DMS79 treated with DMSO at 0.1 percent for 48 hours (cell line): ENCODE measurements around the gene ASB5.
A peak's percentile ranks its signal among the peaks of the same experiment; 100 is the strongest.
"Not testable (repeated sequence)": the region's sequence is repeated elsewhere in the genome, so short reads cannot be mapped to it uniquely, and the experiment has no call there.

Experiments used
- DNase-seq: peaks from one replicate; lab custom pipeline; 2025; lab: John Stamatoyannopoulos, UW

ASB5 gene

DNA sequence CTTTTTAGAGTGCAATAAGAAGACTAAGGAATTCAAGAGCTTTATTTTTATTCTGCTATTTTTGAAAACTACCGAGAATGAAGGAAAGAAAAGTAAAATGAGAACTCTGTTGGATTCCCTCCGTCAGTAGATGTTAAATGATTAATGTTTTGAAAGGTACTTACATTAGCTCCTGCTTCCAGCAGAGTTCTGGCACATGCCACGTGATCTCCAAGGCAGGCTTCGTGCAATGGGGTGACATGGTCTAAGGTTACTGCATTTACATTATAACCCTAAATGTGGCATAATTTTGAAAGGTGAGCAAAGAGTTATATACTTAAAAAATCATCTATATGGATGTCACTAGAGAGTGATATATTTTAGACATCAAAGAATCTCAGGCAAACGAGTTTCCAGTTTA is 46.9 kb downstream of the ASB5 start:
- no peak for DNase-seq

DNA sequence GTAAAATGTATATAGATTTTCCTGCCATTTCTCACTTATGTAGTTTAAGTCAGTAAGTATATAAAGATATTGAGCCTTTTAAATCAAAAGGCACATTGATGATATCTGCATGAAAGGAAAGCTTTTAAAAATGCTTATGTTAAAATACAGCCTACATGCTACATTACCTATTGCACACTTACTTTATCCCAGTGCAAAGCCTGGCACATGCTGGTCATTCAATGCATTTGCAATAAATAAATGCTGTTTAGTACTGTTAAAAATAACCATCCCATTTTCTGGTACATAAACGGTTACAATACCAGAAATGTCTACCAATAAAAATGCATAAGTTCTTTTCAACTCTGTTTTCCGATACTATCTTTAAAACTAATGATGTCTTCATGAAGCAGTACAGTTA is 51.5 kb downstream of the ASB5 start:
- no peak for DNase-seq

DNA sequence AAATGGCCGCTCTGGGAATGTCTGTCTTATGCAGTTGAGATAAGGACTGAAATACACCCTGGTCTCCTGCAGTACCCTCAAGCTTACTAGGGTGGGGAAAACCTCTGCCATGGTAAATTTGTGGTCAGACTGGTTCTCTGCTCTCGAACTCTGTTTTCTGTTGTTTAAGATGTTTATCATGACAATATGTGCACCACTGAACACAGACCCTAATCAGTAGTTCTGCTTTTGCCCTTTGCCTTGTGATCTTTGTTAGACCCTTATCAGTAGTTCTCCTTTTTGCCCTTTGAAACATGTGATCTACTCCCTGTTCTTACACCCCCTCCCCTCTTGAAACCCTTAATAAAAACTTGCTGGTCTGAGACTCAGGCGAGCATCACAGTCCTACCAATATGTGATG is 56.7 kb downstream of the ASB5 start:
- DNase-seq, result not testable (repeated sequence)

DNA sequence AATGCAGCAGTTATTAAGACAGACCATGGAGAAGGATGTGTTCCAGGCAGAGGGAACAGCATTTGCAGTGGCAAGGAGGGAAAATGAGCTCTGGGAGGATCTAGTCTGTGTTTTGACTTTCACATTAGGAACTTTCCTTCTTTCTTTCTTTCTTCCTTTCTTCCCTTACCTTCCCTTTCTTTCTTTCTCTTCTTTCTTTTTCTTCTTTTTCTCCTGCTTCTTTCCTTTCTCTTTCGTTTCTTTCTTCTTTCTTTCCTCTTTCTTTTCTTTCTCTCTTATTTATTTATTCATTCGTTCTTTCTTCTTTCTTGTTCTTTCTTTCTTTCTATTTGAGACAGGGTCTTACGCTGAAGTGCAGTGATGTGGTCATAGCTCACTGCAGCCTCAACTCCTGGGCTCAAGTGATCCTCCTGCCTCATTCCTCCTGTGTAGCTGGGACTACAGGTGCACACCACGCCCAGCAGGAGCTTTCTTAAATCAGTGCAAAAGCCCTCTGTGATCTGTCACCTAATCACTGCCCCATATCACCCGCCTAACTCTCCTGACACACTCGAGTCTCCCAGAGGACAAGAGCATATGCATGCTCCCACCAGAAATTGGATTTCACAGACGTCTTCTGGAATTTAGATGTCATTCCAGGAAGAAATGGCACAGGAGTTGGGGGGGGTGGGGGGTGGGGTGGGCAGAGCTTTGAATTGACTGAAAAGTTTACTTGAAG is 58.3 kb downstream of the ASB5 start:
- no peak for DNase-seq

DNA sequence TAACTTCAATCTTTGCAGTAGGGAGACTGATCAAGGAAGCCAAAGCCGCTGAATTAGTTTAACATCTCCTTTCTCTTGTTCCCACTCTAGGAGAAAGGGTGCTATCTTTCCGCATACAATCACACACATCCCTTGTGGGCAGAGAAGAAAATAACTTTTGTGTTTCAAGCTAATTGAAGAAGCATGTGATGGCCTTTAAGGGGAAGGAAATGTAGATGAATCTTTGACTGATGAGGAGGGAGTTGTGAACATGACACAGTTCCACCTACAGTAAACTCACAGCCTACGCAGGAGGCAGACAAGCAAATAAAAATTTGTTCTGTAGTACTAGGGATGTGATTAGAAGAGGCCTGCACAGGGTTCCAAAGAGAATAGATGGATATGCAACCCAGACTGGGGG is 58.9 kb downstream of the ASB5 start:
- DNase-seq, result no peak

DNA sequence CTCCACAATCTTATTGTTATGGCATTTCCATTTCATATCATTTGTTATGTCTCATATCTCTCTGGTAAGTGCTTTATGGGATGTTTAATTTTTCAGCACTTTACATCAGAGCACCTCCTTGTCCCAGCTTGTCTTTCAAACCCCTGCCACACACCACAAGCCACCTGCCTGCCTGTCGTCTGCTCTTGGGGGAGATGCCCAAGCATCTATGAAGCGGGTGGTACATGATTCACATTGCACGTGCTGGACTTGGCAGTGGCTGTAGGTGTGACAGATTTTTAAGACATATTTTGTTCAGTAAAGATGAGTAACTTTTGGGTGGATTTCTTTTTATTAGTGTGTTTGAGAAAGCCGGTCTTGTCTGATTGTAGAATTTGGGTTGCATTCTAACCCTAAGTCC is 59.5 kb downstream of the ASB5 start:
- no peak for DNase-seq

DNA sequence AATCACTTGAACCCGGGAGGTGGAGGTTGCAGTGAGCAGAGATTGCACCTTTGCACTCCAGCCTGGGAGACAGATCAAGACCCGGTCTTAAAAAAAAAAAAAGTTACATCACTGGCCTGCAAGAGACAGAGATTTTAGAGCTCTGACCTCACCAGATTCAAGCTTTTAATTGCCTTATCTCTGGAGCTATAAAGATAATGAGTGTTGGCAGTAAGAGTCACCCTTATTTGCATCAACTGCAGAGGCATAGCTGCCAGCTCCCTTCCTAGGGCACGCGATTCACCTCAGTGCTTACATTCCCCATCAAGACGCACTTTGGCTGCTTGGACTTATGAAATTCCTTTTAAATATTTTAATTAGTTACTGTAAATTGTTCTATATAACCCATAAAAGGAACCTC is 61.2 kb downstream of the ASB5 start:
- no peak for DNase-seq

DNA sequence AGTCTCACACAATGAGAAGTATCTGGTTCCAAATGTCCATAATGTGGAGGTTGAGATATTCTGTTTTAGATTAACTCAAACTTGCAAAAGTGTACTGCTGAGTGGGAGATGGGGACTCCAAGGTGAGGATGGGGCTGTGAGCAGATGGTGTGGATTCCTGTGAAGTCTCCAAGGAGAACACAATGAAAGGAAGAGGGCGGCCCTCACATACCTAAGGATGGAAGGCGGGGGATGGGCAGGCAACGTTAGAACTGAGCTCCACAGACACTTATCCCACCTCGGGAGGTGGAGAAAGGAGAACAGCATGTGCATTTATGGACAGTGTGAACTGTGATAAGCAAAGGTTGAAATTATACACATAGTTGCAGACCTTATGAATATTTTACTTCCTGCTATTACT is 63.7 kb downstream of the ASB5 start:
- DNase-seq, result no peak

DNA sequence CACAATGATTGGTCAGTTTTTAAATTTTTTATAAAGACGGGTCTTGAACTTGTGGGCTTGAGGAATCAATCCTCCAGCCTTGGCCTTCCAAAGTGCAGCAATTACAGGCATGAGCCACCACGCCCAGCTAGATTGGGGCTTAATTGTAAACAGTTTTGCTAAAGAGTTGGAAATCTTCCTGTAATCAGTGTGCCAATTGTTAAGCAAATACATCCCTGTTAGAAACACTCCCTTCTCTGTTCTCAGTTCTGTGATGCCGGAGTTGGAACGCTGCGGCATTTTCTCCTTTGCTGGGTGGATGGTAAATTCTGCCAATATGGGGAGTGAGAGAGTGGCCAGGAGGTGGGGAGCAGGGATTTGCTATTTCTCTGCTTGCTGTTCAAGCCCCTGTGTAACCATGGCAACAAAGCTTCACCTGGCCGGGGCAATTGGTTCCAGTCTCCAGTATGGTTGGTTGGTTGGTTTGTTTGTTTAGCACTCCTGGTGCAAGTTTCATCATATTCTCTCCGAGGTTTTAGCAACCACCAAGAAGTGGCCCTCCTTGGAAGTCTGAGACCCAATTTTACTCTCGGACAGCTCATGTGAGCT is 70.6 kb downstream of the ASB5 start:
- DNase-seq, result peak; percentile 46

DNA sequence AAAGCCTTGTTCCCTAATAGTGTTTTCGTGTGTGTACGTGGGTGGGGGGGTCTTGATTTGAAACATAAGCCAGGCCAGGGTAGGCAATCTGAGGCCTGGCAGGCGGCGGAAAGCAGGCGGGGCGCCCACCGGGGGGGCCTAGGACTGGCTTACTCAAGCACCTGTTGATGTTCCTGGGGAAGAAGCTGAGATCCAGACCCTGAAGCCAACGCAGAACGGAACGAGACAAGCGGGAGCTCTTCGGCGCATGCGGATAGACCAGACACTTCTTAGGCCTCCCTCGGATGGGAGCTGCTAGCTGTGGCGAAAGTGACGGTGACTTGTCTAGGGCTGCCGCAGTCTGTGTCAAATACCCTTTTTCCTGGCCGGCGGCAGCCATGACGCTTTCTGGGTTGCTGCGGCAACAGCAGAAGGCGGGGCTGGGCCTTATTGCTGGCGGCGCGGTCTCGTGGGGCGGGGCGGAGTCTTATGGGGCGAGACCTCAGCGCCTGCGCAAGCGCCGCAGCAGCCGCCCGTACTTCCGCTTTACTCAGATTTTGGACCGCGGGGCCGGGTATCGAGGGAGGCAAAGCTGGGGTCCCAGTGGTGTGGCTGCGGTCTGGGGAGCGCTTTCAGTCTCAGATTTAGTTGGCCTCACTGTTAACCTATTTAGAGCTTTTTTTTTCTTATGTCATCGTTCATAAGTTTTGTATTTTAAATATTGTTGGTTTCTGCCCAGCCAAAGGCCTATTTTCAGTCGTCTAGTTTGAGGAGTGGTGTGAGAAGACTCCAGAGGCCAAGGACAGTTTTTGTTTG is 73.6 kb downstream of the ASB5 start, which contains the start of gene SPATA4:
Gene SPATA4, minus strand, starts transcription at position 402 of the 795 bp plus-strand sequence. Its CDS starts 23 bp downstream, at position 379.
- peak; percentile 65 for DNase-seq

DNA sequence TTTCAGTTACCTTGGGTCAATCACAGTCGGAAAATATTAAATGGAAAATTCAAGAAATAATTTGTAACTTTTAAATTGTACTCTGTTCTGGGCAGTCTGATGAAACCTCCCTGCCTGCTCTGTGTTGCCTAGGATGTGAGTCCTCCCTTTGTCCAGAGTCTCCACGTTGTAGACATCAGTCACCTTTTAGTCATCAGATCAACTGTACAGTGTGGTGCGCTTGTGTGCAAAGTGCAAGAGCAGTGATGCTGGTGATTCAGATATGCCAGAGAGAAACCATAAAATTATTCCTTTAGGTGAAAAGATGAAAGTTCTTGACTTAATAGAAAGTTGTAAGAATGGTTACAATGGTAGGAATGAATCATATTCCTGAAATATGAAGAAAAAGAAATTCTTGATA is 75.1 kb downstream of the ASB5 start:
- DNase-seq, result no peak

DNA sequence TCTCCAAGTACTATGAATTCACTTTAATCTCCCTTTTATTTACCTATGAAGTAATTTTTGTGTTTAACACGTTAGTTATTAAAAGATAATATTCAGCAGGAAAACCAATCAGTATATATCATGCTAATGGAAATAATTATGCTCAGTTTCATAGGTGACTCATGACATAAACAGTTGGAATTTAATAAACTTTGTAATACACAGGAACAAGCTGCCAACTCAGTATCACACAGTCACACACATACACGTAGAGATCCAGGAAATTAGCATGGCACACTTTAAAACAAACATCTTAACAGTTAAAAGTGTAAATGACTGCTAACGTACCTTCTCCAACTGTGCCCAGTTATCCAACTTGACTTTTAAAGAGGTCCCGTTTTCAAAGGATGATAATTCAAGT is 75.9 kb downstream of the ASB5 start:
- DNase-seq, result no peak

DNA sequence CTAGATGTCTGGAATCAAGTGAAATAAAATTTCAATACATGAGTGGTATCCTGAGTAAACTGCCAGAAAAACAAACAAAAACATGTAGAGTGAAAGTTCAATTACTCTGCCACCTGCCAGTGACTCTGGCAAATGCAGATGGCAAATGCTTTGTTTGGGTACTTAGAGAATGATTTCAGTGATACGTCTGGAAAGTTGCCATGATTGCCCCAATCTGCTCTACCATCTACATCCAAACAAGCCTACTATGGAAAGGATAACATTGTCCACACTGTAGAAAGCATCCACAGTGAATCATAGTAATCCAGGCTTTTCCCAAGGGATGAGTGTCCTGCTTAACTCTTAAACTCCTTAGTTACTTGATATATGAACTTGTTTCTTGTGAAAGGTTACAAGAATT is 77.0 kb downstream of the ASB5 start:
- peak; percentile 19 for DNase-seq

DNA sequence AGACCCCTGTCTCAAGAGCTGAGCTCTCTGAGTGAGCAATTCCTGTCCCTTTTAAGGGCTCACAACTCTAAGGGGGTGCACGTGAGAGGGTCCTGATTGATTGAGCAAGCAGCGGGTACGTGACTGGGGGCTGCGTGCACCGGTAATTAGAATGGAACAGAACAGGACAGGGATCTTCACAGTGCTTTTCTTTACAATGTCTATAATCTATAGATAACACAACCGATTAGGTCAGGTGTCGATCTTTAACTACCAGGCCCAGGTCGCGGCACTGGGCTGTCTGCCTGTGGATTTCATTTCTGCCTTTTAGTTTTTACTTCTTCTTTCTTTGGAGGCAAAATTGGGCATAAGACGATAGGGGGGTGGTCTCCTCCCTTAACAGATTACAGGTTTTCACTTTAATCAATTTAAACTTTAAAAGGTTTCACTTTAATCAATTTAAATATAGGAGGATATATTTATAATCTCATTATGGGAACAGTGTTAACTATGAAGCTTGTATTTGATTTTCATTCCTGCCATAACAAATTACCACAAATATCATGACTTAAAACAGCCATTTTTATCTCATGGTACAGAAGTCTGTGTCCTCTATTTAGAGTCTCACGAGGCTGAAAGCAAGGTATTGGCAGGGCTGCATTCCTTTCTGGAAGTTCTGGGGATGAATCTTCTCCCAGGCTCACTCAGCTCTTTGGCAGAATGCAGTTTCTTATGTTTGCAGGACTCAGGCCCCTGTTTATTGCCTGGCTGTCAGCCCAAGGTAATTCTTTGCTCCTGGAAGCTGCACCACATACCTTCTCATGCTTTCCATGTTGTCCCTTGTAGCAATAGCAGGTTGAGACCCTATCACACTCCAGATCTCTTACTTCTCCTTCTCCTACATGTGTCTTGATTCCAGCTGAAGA is 78.9 kb downstream of the ASB5 start:
- no peak for DNase-seq

DNA sequence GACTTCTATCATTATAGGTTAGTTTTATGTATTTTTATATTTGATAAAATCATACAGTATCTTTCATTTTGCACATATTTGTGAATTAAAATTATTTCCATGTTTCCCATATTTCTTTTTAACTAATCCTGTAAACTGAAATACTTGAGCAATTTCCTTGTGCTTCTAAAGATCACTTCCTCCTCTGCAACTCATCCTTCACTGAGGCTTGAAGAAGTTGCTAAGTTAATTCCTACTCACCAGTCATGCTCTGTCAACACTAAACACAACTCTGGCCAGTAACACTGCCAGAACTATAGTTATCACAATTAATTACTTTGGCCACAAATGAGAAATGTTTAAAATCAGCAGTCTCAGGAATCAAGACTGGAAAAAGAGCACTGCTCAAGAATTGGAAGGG is 80.4 kb downstream of the ASB5 start:
- DNase-seq, result no peak

DNA sequence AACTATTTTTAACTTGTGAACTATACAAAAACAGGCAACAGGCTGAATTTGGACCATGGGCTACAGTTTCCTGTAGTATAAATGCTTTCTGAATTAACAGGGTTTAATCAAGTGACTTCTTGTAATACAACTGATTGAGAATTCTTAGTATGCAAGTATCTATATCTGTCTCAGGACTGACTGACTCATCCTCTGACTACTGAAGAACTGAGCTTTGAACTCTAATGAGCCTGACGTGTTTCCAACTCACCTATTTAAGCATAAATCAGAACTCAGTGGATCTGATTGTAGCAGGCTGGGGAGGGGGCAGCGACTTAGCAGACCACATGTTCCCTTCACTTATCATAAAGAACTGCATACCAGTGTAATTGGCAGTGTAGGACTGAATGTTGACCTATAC is 81.4 kb downstream of the ASB5 start:
- DNase-seq, result no peak

DNA sequence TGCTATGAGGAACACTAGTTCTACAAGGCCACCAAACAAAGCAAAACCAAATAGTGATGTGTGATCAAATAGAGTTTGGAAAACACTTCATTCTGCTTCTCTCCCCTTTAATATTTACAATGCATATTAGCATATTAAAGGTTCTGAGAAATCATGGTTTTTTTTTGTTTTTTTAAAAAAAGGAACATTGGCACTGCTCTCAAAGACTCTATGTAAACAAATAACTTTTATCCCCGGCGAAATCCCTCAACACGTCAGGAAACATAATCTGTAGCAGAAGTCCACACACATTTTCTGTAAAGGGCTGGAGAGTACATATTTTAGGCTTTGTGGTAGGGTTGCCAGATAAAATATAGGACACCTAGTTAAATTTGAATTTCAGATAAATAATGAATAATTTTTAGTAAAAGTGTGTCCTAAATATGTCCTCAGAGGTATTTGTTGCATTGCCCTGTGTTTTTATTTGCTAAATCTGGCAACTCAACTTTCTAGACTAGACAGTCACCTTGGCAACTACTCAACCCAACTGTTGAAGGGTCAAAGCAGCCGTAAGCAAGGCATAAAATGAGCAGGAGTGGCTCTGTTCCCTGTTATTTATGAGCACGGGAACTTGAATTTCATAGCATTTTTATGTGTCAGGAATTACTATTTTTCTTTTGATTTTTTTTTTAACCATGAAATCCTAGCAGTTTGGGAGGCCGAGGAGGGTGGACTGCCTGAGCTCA is 82.2 kb downstream of the ASB5 start:
- no peak for DNase-seq

DNA sequence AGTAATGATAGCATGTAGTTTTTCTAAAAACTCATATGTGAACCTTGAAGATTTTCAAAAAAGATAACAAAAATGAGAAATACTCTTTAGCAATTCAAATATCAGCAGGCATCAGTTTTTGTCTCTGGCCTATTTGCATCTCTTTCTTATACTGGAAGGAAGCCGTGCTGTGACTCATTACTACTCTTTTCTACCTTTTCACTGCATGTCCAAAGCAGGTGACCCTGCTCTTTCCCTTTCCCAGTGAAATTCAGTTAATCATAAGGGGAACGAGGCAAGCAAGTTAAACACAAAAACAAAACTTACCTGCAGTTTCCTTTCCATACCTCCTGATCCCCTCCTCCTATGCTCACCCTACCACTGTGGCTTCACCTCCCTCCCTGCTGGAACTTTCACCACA is 83.0 kb downstream of the ASB5 start:
- DNase-seq, result no peak

DNA sequence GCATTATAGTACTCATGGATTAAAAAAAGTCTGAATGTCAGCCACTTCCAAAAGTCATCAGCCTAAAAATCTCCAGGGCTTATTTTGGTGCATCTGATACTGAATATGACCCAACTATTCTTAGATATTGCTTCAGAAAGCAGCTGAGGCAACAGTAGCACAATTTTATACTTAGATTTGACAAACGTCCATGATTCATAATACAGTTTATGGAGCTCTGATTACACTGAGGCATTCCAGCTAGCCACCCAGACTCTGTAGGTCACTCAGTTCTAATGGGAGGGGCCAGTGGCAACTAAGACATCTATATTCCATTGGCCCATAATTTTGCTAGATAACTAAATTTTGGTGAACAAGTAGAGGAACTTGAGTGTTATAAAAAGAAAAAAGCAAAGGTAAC is 84.0 kb downstream of the ASB5 start:
- no peak for DNase-seq
